Measurements from ENCODE around the gene CXADR.

GRCh38 chr21:17598437-17598836 is 85.6 kb downstream of the CXADR start:
- TF ChIP-seq, protein P1, sequence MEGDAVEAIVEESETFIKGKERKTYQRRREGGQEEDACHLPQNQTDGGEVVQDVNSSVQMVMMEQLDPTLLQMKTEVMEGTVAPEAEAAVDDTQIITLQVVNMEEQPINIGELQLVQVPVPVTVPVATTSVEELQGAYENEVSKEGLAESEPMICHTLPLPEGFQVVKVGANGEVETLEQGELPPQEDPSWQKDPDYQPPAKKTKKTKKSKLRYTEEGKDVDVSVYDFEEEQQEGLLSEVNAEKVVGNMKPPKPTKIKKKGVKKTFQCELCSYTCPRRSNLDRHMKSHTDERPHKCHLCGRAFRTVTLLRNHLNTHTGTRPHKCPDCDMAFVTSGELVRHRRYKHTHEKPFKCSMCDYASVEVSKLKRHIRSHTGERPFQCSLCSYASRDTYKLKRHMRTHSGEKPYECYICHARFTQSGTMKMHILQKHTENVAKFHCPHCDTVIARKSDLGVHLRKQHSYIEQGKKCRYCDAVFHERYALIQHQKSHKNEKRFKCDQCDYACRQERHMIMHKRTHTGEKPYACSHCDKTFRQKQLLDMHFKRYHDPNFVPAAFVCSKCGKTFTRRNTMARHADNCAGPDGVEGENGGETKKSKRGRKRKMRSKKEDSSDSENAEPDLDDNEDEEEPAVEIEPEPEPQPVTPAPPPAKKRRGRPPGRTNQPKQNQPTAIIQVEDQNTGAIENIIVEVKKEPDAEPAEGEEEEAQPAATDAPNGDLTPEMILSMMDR (IDR thresholded peaks at IDR 0.05): no peak
- no peak for TF ChIP-seq ZFX (IDR thresholded peaks at IDR 0.05; ENCODE audit: borderline replicate concordance)

All from 22Rv1 (cell line).